Nephron progenitor cell (in vitro differentiated cells): ENCODE data around the gene NRIP1.
A peak's percentile ranks its signal among the peaks of the same experiment; 100 is the strongest.
"Not testable (repeated sequence)": the region's sequence is repeated elsewhere in the genome, so short reads cannot be mapped to it uniquely, and the experiment has no call there.

Experiments used
- DNase-seq: peaks from one replicate; pipeline ENCODE4 v3.0.0; 2021
- H3K27ac Mint-ChIP-seq: 2 replicates; pipeline ENCODE4 v1.8.0; 2021; ENCODE audit warnings: mild to moderate bottlenecking, moderate library complexity, mixed read lengths
- H3K27me3 Mint-ChIP-seq: 2 replicates; pipeline ENCODE4 v1.8.0; 2021; ENCODE audit warnings: mild to moderate bottlenecking, low read depth, mixed read lengths; ENCODE audit not compliant: poor library complexity
- H3K36me3 Mint-ChIP-seq: 2 replicates; pipeline ENCODE4 v1.8.0; 2021; ENCODE audit warnings: low read depth, mixed read lengths
- H3K4me1 Mint-ChIP-seq: 2 replicates; pipeline ENCODE4 v1.8.0; 2021; ENCODE audit warnings: mixed read lengths
- H3K4me3 Mint-ChIP-seq: 2 replicates; pipeline ENCODE4 v1.8.0; 2021; ENCODE audit warnings: mild to moderate bottlenecking, moderate library complexity, mixed read lengths
- H3K9me3 Mint-ChIP-seq: 2 replicates; pipeline ENCODE4 v1.8.0; 2021; ENCODE audit warnings: mild to moderate bottlenecking, moderate library complexity, mixed read lengths
- CTCF ChIP-seq: fragments of 200-600 bp; sonication (generic); IDR thresholded peaks from 2 replicates; pipeline ENCODE4 v1.5.0; 2021; ENCODE audit warnings: antibody characterized with exemption

NRIP1 gene

GRCh38 chr21:14949603-14950002 lies 115.2 kb downstream of the NRIP1 start:
- H3K9me3 Mint-ChIP-seq: peaks cover 6% of the 10 kb centered on the region
- H3K27me3 Mint-ChIP-seq: no peaks in the 10 kb centered on the region

GRCh38 chr21:14947613-14948160 lies 117.1 kb downstream of the NRIP1 start:
- Mint-ChIP-seq H3K4me3 (no peak overlapping the region), H3K4me1 (peaks cover 12% of the 10 kb centered on the region)

More at GRCh38 chr21:14949603-14950002, 115.2 kb downstream of the NRIP1 start:
- no peak for TF ChIP-seq CTCF
- no peak overlapping the region for H3K27ac Mint-ChIP-seq
- no peak overlapping the region for H3K4me3 Mint-ChIP-seq
- peaks cover 8% of the 10 kb centered on the region for H3K36me3 Mint-ChIP-seq
- peaks cover 12% of the 10 kb centered on the region for H3K4me1 Mint-ChIP-seq
- no peak for DNase-seq

GRCh38 chr21:14945176-14945575 lies 119.6 kb downstream of the NRIP1 start:
- DNase-seq: no peak
- Mint-ChIP-seq H3K9me3 (peaks cover 21% of the 10 kb centered on the region), H3K27me3 (no peaks in the 10 kb centered on the region), H3K27ac (no peak overlapping the region), H3K4me3 (no peak overlapping the region), H3K36me3 (peaks cover 24% of the 10 kb centered on the region), H3K4me1 (peaks cover 12% of the 10 kb centered on the region)
- no peak for TF ChIP-seq CTCF

More at GRCh38 chr21:14947613-14948160, 117.1 kb downstream of the NRIP1 start:
- Mint-ChIP-seq H3K27me3 (no peaks in the 10 kb centered on the region), H3K36me3 (peaks cover 8% of the 10 kb centered on the region), H3K9me3 (peaks cover 9% of the 10 kb centered on the region), H3K27ac (no peak overlapping the region)
- no peak for DNase-seq
- no peak for TF ChIP-seq CTCF

- Mint-ChIP-seq H3K36me3 (peaks cover 22% of the 10 kb centered on the region), H3K4me3 (no peak overlapping the region), H3K27me3 (no peaks in the 10 kb centered on the region), H3K4me1 (peaks cover 12% of the 10 kb centered on the region), H3K27ac (no peak overlapping the region), H3K9me3 (peaks cover 32% of the 10 kb centered on the region)
- no peak for TF ChIP-seq CTCF
- DNase-seq: no peak
These were observed 121.2 kb downstream of the NRIP1 start for GRCh38 chr21:14943616-14944015.

- DNase-seq: no peak
- H3K4me3 Mint-ChIP-seq: no peak overlapping the region
- peaks cover 3% of the 10 kb centered on the region for H3K27me3 Mint-ChIP-seq
- peaks cover 8% of the 10 kb centered on the region for H3K4me1 Mint-ChIP-seq
- H3K27ac Mint-ChIP-seq: peak overlapping the region; percentile 21
- H3K9me3 Mint-ChIP-seq: peaks cover 38% of the 10 kb centered on the region
- H3K36me3 Mint-ChIP-seq: peaks cover 27% of the 10 kb centered on the region
- no peak for TF ChIP-seq CTCF
These were observed 121.9 kb downstream of the NRIP1 start for GRCh38 chr21:14942801-14943490.

- H3K27ac Mint-ChIP-seq, H3K4me1 Mint-ChIP-seq, H3K36me3 Mint-ChIP-seq, H3K4me3 Mint-ChIP-seq, H3K27me3 Mint-ChIP-seq: not testable (repeated sequence)
- peak; percentile 8 for DNase-seq
- peaks cover 15% of the 10 kb centered on the region for H3K9me3 Mint-ChIP-seq
These were observed 137.5 kb downstream of the NRIP1 start for GRCh38 chr21:14927324-14927723.
